ENCODE measurements around the gene SPRR1A. TPM values are rescaled to one million over a fixed set of nuclear protein-coding genes. Genes with fewer than 3 reads are reported as not detected.
"Not testable (repeated sequence)": the region's sequence is repeated elsewhere in the genome, so short reads cannot be mapped to it uniquely, and the experiment has no call there.

The SPRR1A gene
- polyA plus RNA-seq, 1 donor from 2014 or later: not detected

DNA sequence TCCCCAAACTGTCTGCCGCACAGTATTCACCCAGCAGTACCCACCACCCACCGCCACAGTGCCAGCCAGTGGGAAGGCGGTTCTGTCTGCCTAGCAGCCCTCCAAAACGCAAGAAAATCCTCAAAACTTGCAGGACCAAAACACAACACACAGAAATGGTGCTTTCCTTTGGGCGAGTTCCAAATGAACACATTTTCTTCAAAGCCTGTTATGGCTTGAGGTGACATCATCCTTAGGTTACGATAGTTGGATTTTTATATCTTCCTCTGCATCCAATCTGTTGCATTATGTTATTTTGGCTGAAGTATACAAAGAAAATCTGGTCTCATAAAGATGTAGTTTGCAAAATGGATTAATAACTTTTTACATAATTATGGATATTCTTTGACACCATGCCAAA, 9.3 kb downstream of the SPRR1A start:
- Mint-ChIP-seq H3K36me3 (peaks cover 3% of the 10 kb centered on the region), H3K4me3 (no peak overlapping the region), H3K27ac (no peak overlapping the region), H3K4me1 (peaks cover 0 to 2% (median 0%) of the 10 kb centered on the region in 3 donors), H3K27me3 (peaks cover 5% of the 10 kb centered on the region), H3K9me3 (peaks cover 0 to 7% (median 3%) of the 10 kb centered on the region in 3 donors)

DNA sequence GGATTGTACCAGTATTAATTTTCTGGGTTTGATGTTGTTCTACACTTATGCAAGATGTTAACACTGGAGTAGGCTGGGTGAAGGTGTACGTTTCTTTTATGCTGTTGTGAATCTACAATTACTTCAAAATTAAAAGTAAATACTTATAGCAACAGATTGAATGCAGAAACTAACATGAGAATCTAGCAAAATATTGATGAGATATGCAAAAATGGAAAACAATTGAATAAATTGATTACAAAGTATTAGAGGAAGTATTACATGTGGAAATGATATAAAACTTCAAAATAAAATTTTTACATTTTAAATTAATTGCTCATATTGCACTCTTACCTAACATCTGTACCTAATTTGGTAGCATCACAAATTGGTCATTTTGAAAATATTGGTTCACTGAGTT, 12.0 kb downstream of the SPRR1A start:
- no peak overlapping the region for H3K4me3 Mint-ChIP-seq
- H3K27ac Mint-ChIP-seq: no peak overlapping the region
- H3K27me3 Mint-ChIP-seq: peaks cover 9% of the 10 kb centered on the region
- peaks cover 3% of the 10 kb centered on the region for H3K36me3 Mint-ChIP-seq
- peaks cover 0 to 2% (median 0%) of the 10 kb centered on the region in 3 donors for H3K4me1 Mint-ChIP-seq
- peaks cover 0 to 7% (median 3%) of the 10 kb centered on the region in 3 donors for H3K9me3 Mint-ChIP-seq

DNA sequence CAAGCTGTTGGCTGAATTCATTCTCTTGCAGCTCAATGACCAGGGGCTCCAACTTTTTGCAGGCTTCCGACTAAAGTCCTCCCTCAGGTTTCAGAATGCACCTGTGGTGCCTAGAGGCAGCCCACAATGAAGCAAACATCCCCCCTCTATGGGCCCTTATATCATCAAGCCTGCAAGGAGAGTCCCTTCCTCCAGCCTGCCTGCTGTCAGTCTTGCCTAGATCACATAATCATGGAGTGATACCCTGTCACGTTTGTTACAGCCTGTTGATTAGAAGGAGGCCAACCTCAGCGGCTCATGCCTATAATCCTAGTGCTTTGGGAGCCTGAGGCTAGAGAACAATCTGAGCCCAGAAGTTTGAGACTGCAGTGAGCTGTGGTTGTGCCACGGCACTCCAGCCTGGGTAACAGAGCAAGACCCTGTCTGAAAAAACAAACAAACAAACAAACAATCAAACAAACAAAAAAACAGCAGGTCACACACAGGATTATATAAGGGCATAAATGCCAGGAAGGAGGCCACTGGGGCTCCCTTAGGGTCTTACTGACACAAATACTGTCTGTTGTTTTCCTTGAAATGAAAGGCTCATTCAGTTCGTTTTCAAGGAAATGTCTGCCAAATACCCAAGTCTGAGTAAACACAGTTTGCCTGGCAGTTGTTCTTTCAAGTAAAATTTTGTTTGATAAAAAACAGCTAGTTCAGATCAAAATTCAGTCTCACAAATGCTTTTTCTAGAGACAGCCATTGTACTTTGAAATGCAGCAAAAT, 12.9 kb downstream of the SPRR1A start:
- Mint-ChIP-seq H3K9me3 (peaks cover 0 to 7% (median 3%) of the 10 kb centered on the region in 3 donors), H3K27me3 (peaks cover 8% of the 10 kb centered on the region), H3K27ac (no peak overlapping the region), H3K4me3 (no peak overlapping the region), H3K4me1 (no peaks in the 10 kb centered on the region), H3K36me3 (peaks cover 3% of the 10 kb centered on the region)

DNA sequence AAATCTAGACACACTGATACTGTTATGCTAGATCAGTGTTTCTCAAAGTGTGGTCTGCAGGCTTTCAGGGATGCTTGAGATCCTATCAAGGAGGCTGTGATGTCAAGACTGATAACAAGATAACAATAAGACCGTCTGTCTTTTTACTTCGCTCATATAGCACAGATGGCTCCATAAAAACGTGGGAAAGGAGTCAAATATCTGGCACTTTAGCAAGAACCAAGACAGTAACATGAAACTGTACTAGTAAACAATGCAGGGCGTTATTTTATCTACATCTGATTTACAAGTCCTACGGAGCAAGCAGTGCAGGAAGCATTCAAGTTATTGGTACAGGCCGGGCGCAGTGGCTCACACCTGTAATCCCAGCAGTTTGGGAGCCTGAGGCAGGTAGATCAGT, 14.0 kb downstream of the SPRR1A start:
- Mint-ChIP-seq H3K4me3 (no peak overlapping the region), H3K9me3 (peaks cover 0 to 7% (median 3%) of the 10 kb centered on the region in 3 donors), H3K4me1 (no peaks in the 10 kb centered on the region), H3K27me3 (peaks cover 11% of the 10 kb centered on the region), H3K36me3 (peaks cover 3% of the 10 kb centered on the region), H3K27ac (no peak overlapping the region)

DNA sequence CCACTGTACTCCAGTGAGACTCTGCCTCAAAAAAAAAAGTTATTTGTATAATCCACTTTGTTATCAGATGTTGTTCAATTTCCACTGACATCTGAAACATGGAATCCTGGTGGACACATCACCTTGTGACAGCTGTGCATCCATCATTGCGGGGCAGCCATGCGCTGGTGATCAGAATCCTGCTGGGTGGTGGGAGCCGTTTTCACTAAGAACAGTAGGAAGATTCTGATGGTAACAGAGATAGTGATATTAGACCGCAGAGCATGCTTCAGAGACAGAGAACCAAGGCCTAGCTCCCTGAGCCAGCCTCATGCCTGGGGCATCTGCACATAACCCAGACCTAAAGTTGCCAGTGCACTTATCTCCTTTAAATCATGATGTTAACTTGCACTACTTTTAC, 14.6 kb downstream of the SPRR1A start:
- H3K4me3 Mint-ChIP-seq: no peak overlapping the region
- peaks cover 11% of the 10 kb centered on the region for H3K27me3 Mint-ChIP-seq
- H3K27ac Mint-ChIP-seq: no peak overlapping the region
- peaks cover 3% of the 10 kb centered on the region for H3K36me3 Mint-ChIP-seq
- H3K9me3 Mint-ChIP-seq: peaks cover 0 to 7% (median 3%) of the 10 kb centered on the region in 3 donors
- H3K4me1 Mint-ChIP-seq: no peaks in the 10 kb centered on the region

DNA sequence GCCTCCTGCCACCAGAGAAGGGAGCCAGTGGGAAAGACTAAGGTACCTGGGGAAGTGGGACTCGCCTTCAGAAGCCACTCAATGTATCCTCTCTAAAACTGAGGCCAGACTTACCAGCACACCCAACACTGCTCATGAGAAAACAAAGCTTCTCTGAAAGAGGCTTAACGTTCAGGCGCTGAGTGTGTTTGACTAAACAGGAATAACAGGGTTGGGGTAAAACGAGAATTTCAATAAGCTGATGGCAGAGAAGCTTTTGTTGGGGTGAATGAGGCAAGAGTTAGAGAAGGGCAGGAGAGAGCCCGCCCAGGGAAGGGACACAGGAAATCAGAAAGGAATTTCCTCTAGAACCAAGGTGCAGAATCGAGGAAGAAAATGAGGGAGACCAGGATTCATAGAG, 15.9 kb downstream of the SPRR1A start:
- H3K4me3 Mint-ChIP-seq: peak overlapping the region in 1 of 4 donors; percentile 20
- H3K27ac Mint-ChIP-seq: no peak overlapping the region
- no peaks in the 10 kb centered on the region for H3K4me1 Mint-ChIP-seq
- peaks cover 0 to 7% (median 3%) of the 10 kb centered on the region in 3 donors for H3K9me3 Mint-ChIP-seq
- H3K36me3 Mint-ChIP-seq: peaks cover 3% of the 10 kb centered on the region
- H3K27me3 Mint-ChIP-seq: peaks cover 11% of the 10 kb centered on the region

DNA sequence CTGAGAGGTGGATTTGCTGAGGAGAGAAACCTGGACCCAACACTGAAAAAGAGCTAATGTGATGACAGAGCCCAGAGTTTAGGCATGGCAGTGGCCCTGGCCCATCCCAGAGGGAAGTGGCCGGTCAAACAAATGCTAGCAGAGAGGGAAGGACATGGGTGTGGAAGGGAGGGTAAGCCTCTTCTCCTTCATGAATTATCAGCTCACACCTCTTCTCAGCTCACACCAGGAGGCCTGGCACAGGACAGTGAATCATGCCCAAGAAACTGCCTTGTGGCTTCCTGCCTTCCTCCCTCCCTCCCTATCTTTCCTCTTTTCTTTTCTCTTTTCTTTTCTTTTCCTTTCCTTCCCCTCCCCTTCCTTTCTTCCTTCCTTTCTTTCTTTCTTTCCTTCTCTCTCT, 16.4 kb downstream of the SPRR1A start:
- Mint-ChIP-seq H3K27ac (no peak overlapping the region), H3K36me3 (peaks cover 3% of the 10 kb centered on the region), H3K4me1 (no peaks in the 10 kb centered on the region), H3K4me3 (no peak overlapping the region), H3K9me3 (peaks cover 0 to 4% (median 3%) of the 10 kb centered on the region in 3 donors), H3K27me3 (peaks cover 8% of the 10 kb centered on the region)

DNA sequence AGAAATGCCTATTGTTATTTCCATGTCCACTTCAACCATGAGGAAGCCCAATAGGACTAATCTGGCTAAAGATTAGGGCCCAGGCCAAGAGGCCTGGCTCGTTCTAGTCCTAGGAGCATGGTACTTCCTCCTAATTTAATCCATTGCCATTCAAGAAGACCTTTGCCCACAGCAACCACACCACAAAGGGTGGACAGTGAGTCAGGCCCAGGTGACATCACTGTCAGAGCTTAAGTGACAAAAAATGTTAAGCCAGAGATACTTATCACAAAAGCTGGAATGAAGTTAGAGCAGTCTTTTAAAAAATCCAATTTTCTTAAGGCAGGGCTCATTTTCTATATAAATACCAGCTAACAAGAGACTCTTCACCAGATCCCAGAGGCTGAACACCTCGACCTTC, 17.5 kb downstream of the SPRR1A start, which contains the start of gene SPRR3:
Gene SPRR3, plus strand, starts transcription at position 368 of the 400 bp plus-strand sequence. CDS start 1,272 bp downstream, outside the sequence.
- peaks cover 8% of the 10 kb centered on the region for H3K27me3 Mint-ChIP-seq
- no peaks in the 10 kb centered on the region for H3K4me1 Mint-ChIP-seq
- H3K36me3 Mint-ChIP-seq: peaks cover 3% of the 10 kb centered on the region
- H3K9me3 Mint-ChIP-seq: no peaks in the 10 kb centered on the region
- H3K27ac Mint-ChIP-seq: no peak within 1 kb of the TSS
- H3K4me3 Mint-ChIP-seq: no peak within 1 kb of the TSS

DNA sequence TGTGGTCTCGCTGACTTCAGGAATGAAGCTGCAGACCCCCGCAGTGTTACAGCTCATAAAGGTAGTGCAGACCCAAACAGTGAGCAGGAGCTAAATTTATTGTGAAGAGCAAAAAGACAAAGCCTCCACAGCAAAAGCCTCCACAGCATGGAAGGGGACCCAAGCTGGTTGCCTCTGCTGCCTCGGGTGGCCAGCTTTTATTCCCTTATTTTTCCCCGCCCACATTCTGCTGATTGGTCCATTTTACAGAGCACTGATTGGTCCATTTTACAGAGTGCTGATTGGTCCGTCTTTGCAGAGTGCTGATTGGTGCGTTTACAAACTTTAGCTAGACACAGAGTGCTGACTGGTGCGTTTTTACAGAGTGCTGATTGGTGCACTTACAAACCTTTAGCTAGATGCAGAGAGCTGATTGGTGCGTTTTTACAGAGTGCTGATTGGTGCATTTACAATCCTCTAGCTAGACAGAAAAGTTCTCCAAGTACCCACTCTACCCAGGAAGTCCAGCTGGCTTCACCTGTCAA, 27.4 kb downstream of the SPRR1A start:
- H3K27me3 Mint-ChIP-seq, H3K4me1 Mint-ChIP-seq, H3K36me3 Mint-ChIP-seq, H3K4me3 Mint-ChIP-seq, H3K27ac Mint-ChIP-seq, H3K9me3 Mint-ChIP-seq: not testable (repeated sequence)

DNA sequence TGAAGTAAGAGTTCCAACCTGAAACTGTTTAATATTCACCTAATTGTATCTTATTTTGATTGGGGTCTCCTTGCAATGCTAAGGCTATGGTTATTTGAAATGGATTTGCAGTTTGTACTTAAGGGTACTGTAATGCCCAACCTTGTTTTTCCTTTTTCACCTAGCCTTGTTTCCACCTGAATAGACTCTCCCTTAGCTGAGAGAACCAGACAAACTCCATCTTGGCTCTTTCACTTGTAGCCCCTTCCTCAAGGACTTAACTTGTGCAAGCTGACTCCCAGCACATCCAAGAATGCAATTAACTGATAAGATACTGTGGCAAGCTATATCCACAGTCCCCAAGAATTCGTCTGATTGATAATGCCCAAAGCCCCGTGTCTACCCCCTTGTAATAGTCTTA, 37.9 kb downstream of the SPRR1A start:
- not testable (repeated sequence) for H3K36me3 Mint-ChIP-seq, H3K9me3 Mint-ChIP-seq, H3K4me1 Mint-ChIP-seq, H3K27ac Mint-ChIP-seq, H3K4me3 Mint-ChIP-seq
- peaks cover 11% of the 10 kb centered on the region for H3K27me3 Mint-ChIP-seq

DNA sequence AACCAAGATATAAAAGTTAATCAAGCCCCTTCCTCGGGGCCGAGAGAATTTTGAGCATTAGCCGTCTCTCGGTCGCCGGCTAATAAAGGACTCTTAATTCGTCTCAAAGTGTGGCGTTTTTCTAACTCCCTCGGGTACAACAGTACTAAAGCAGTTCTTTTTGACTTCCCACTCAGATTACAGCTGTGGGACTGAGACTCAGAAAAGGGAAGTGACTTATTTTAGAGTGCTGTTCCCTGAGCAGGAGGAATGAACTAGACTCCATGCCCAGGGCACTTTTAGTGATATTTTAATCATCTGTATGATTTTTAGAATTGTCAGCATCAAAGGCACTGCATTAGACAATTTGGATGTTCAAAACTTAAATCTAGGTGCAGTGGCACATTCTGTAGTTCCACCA, 38.5 kb downstream of the SPRR1A start:
- H3K4me3 Mint-ChIP-seq, H3K4me1 Mint-ChIP-seq: not testable (repeated sequence)

DNA sequence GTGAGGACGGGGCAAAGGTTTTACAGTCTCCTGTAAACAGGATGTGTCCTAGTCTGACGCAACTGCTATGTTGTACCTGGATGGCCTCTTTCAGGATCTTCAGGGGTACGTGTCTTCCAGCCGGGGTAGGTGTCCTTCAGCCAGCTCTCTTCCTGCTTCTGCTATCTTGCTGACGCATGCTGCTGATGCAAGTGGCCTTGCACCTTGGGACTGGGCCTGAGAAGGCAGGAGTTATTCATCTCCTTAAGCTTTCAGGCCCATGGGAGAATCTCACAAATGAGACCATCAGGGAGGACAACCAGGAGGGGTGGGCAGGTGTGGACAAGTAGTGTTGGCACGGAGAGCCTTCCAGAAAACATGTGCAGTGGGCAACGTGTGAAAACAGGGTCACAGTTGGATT, 39.2 kb downstream of the SPRR1A start:
- H3K27me3 Mint-ChIP-seq: peaks cover 12% of the 10 kb centered on the region
- H3K9me3 Mint-ChIP-seq: no peaks in the 10 kb centered on the region
- H3K36me3 Mint-ChIP-seq: peaks cover 2% of the 10 kb centered on the region
- H3K4me1 Mint-ChIP-seq: peaks cover 0 to 3% (median 0%) of the 10 kb centered on the region in 3 donors
- no peak overlapping the region for H3K4me3 Mint-ChIP-seq
- no peak overlapping the region for H3K27ac Mint-ChIP-seq

More for the DNA sequence above, 38.5 kb downstream of the SPRR1A start:
- H3K27me3 Mint-ChIP-seq: peaks cover 11% of the 10 kb centered on the region
- not testable (repeated sequence) for H3K27ac Mint-ChIP-seq, H3K9me3 Mint-ChIP-seq, H3K36me3 Mint-ChIP-seq

DNA sequence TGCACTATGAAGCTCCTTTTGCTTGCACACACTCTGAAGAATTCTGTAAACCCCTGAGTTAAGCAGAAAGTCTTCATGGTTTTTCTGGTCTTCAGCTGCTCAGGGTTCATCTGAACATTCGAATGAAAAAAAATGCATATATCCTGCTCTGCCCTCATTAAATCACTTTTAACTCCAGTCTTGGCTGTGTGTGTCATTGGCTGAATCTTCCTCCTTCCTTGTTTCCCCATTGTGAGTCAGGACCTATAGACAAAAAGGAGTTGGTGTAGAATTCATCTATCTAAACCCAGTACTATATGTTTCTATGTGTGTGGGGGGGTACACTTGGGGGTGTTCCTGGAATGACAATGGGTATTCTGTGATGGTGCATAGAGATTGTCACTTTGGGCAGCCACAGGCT, 40.5 kb downstream of the SPRR1A start:
- no peak overlapping the region for H3K4me3 Mint-ChIP-seq
- no peak overlapping the region for H3K27ac Mint-ChIP-seq
- peaks cover 0 to 3% (median under 1%) of the 10 kb centered on the region in 3 donors for H3K4me1 Mint-ChIP-seq
- peaks cover 13% of the 10 kb centered on the region for H3K27me3 Mint-ChIP-seq
- peaks cover 2% of the 10 kb centered on the region for H3K36me3 Mint-ChIP-seq
- peaks cover 0 to 3% (median 0%) of the 10 kb centered on the region in 3 donors for H3K9me3 Mint-ChIP-seq

DNA sequence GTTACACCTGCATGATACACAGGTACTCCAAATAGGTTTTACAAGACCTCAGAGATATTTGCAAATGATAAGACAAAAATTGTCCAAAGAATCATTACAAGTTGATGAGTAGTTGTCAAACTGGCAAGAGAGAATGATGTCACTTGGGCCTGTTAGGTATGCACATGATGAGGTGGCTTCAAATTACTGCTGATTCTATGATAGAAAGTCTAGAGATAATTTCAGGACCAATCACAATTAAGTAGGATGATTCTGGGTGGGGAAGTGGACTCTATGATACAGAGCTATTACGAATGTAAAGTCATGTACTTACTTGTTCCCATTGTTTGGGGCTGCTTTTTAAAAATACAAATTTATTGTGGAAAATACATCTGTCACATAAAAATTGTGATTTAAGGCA, 41.9 kb downstream of the SPRR1A start:
- peaks cover 0 to 3% (median 0%) of the 10 kb centered on the region in 3 donors for H3K9me3 Mint-ChIP-seq
- H3K27ac Mint-ChIP-seq: no peak overlapping the region
- H3K27me3 Mint-ChIP-seq: peaks cover 13% of the 10 kb centered on the region
- peaks cover 0 to 3% (median 1%) of the 10 kb centered on the region in 3 donors for H3K4me1 Mint-ChIP-seq
- H3K36me3 Mint-ChIP-seq: peaks cover 2% of the 10 kb centered on the region
- no peak overlapping the region for H3K4me3 Mint-ChIP-seq

DNA sequence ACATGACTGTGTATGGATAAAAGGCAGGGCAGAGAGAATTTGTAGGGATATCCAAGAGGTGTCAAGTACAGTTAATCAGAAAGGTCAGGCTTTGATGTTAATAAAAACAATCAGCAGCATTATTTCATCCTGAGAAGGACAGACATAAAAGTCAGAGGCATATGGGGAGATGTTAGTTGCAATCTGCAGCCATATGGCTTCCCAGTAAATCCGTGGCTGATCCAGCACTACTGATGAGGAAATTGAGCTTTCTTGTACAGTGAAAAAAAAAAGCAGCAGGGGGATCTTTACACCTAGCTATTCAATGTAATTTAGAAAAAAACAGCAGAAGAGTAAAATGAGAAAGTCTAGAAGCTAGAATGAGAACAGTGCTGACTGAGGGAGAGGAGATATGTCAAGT, 44.9 kb downstream of the SPRR1A start:
- peaks cover 5% of the 10 kb centered on the region for H3K27me3 Mint-ChIP-seq
- no peak overlapping the region for H3K27ac Mint-ChIP-seq
- H3K9me3 Mint-ChIP-seq: peaks cover 0 to 3% (median 0%) of the 10 kb centered on the region in 3 donors
- peaks cover 2% of the 10 kb centered on the region for H3K36me3 Mint-ChIP-seq
- H3K4me3 Mint-ChIP-seq: no peak overlapping the region
- H3K4me1 Mint-ChIP-seq: peaks cover 0 to 1% (median 0%) of the 10 kb centered on the region in 3 donors

DNA sequence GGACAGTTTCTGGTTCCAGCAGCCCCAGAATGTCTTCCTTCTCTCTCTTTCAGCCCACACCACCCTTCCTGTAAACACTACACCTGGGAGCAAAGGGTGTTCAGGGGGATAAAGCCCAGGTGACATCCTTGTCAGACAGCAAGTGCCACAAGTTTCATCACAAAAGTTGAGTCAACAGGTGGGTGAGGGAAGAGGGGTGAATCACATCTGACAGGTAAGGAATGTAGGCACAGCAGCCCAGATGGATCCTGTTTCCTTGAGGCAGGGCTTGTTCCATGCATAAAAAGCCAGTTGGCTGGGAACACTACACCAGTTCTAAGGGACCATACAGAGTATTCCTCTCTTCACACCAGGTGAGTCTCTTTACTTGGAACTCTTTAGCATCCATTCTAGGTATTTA, 47.0 kb downstream of the SPRR1A start, which contains the start of gene SPRR1B:
Gene SPRR1B, plus strand, starts transcription at position 309 of the 400 bp plus-strand sequence. CDS start 1,143 bp downstream, outside the sequence.
- no peak within 1 kb of the TSS for H3K27ac Mint-ChIP-seq
- H3K27me3 Mint-ChIP-seq: peaks cover 5% of the 10 kb centered on the region
- peaks cover 0 to 1% (median 0%) of the 10 kb centered on the region in 3 donors for H3K4me1 Mint-ChIP-seq
- peaks cover 0 to 3% (median 0%) of the 10 kb centered on the region in 3 donors for H3K9me3 Mint-ChIP-seq
- peak within 1 kb of the TSS in 1 of 4 donors; percentile 59 for H3K4me3 Mint-ChIP-seq
- H3K36me3 Mint-ChIP-seq: no peaks in the 10 kb centered on the region

All from IgD-negative memory B cell (primary cell).